Liver (tissue), 9 donors: ENCODE data around the gene FZR1. TPM values are rescaled to one million over a fixed set of nuclear protein-coding genes. Genes with fewer than 3 reads are reported as not detected.

Experiments
- DNase-seq: peaks from one replicate; pipeline ENCODE4 v3.0.0-alpha.2; 2017; ENCODE audit warnings: low spot score
- H3K27ac ChIP-seq, 2 donors: one replicate each; pipeline ENCODE4 v1.7.0; 2013; ENCODE audit warnings: inconsistent platforms in 2 of 2, low read length in 2 of 2, control low read depth in 1 of 2, low read depth in 1 of 2, mild to moderate bottlenecking in 1 of 2
- H3K27me3 ChIP-seq, 4 donors: one replicate each; pipeline versions ENCODE4 v1.6.1 to v1.7.0; 2013; ENCODE audit warnings: low read length in 3 of 4, inconsistent platforms in 1 of 4, mild to moderate bottlenecking in 1 of 4, moderate library complexity in 1 of 4; ENCODE audit not compliant: control insufficient read depth in 4 of 4, insufficient read depth in 4 of 4
- H3K36me3 ChIP-seq, 4 donors: one replicate each; pipeline versions ENCODE4 v1.6.1 to v1.7.0; 2013; ENCODE audit warnings: low read length in 3 of 4, mild to moderate bottlenecking in 3 of 4, low read depth in 1 of 4, moderate library complexity in 1 of 4; ENCODE audit not compliant: control insufficient read depth in 4 of 4, insufficient read depth in 3 of 4
- H3K4me1 ChIP-seq, 4 donors: one replicate each; pipeline versions ENCODE4 v1.6.1 to v1.7.0; 2013; ENCODE audit warnings: low read length in 3 of 4, mild to moderate bottlenecking in 3 of 4, moderate library complexity in 1 of 4; ENCODE audit not compliant: control insufficient read depth in 4 of 4, insufficient read depth in 4 of 4
- H3K4me3 ChIP-seq, 3 donors: one replicate each; pipeline versions ENCODE4 v1.6.1 to v1.7.0; 2013; ENCODE audit warnings: low read length in 3 of 3, control low read depth in 1 of 3, low read depth in 1 of 3, mild to moderate bottlenecking in 1 of 3
- H3K9ac ChIP-seq, 2 donors: one replicate each; pipeline ENCODE4 v1.7.0; 2013; ENCODE audit warnings: low read length in 2 of 2, mild to moderate bottlenecking in 2 of 2, moderate library complexity in 2 of 2, control low read depth in 1 of 2, low read depth in 1 of 2
- H3K9me3 ChIP-seq, 4 donors: one replicate each; pipeline versions ENCODE4 v1.6.1 to v1.7.0; 2013; ENCODE audit warnings: low read length in 3 of 4; ENCODE audit not compliant: control insufficient read depth in 4 of 4
- ATF3 ChIP-seq: IDR thresholded peaks from 2 replicates; pipeline ENCODE4 v1.6.1; 2016; ENCODE audit warnings: antibody characterized with exemption
- CTCF ChIP-seq: fragments of 150-350 bp; IDR thresholded peaks from 2 replicates; pipeline ENCODE4 v1.5.1; 2017; ENCODE audit warnings: improper control_type of control experiment, low read depth, low read length; ENCODE audit not compliant: missing input control
- EGR1 ChIP-seq, 2 donors: IDR thresholded peaks; 2 replicates each; pipeline ENCODE4 v1.6.1; 2016 to 2018; ENCODE audit warnings: antibody characterized with exemption in 2 of 2, low read depth in 2 of 2
- FOXA1 ChIP-seq: IDR thresholded peaks from 2 replicates; pipeline ENCODE4 v1.6.1; 2016; ENCODE audit warnings: antibody characterized with exemption
- FOXA2 ChIP-seq: IDR thresholded peaks from 2 replicates; pipeline ENCODE4 v1.6.1; 2016; ENCODE audit warnings: antibody characterized with exemption
- GABPA ChIP-seq, 2 donors: IDR thresholded peaks in 1 of 2; conservative IDR thresholded peaks in 1 of 2; 2 replicates each; pipeline ENCODE4 v1.6.1; 2016; ENCODE audit warnings: antibody characterized with exemption in 2 of 2, mild to moderate bottlenecking in 1 of 2, moderate library complexity in 1 of 2
- HNF4G ChIP-seq: IDR thresholded peaks from 2 replicates; pipeline ENCODE4 v1.6.1; 2016; ENCODE audit warnings: antibody characterized with exemption
- MAX ChIP-seq: IDR thresholded peaks from 2 replicates; pipeline ENCODE4 v1.6.1; 2016; ENCODE audit warnings: antibody characterized with exemption
- NR2F2 ChIP-seq: IDR thresholded peaks from 2 replicates; pipeline ENCODE4 v1.6.1; 2016; ENCODE audit warnings: antibody characterized with exemption
- RAD21 ChIP-seq, 2 donors: IDR thresholded peaks; 2 replicates each; pipeline ENCODE4 v1.6.1; 2016; ENCODE audit warnings: antibody characterized with exemption in 2 of 2, mild to moderate bottlenecking in 2 of 2
- REST ChIP-seq: IDR thresholded peaks from 2 replicates; pipeline ENCODE4 v1.6.1; 2016; ENCODE audit warnings: antibody characterized with exemption, mild to moderate bottlenecking
- RXRA ChIP-seq, 2 donors: IDR thresholded peaks; 2 replicates each; pipeline ENCODE4 v1.6.1; 2017 to 2018; ENCODE audit warnings: antibody characterized with exemption in 2 of 2, mild to moderate bottlenecking in 1 of 2
- SP1 ChIP-seq: IDR thresholded peaks from 2 replicates; pipeline ENCODE4 v1.6.1; 2018; ENCODE audit warnings: antibody characterized with exemption, mild to moderate bottlenecking
- TAF1 ChIP-seq: conservative IDR thresholded peaks from 2 replicates; pipeline ENCODE4 v1.6.1; 2016; ENCODE audit warnings: antibody characterized with exemption, mild to moderate bottlenecking
- YY1 ChIP-seq: IDR thresholded peaks from 2 replicates; pipeline ENCODE4 v1.6.1; 2016; ENCODE audit warnings: antibody characterized with exemption, mild to moderate bottlenecking
- WGBS: extraction: QIAGEN DNeasy Blood & Tissue Kit; methylation state at CpG from one replicate; pipeline ENCODE4 v1.1.7; 2013; 5-methylcytosine and 5-hydroxymethylcytosine counted together
- polyA plus RNA-seq, 2 donors: library from polyadenylated mRNA; stranded (reverse) in 1 of 2; unstranded in 1 of 2; fragments of 200-250 nt in 1 of 2; fragments of >200 nt in 1 of 2; fragmentation: Nextera tagmentation in 1 of 2; extraction: Ambion mirVana in 1 of 2; gene quantifications; one replicate each; pipeline versions ENCODE4 v1.2.1 to v1.2.3, GENCODE V29; 2013 to 2015
- total RNA-seq, 2 donors: library from RNA; depleted of rRNA; stranded (reverse); fragments of >200 nt; gene quantifications; one replicate each; pipeline ENCODE4 v1.2.3, GENCODE V29; 2014
- donor health status: healthy.
- donor health status: healthy.
- donor health status: healthy.
- donor health status: healthy.
- donor health status: healthy.

The FZR1 gene
- total and polyA plus RNA-seq, 4 donors = 17.0 to 27.3 (median 20.3) TPM

- Histone ChIP-seq H3K9me3 (no peaks in the 10 kb centered on the region), H3K9ac (no peak overlapping the region), H3K4me3 (no peak overlapping the region), H3K27me3 (no peaks in the 10 kb centered on the region), H3K36me3 (peaks cover 4 to 14% (median 6%) of the 10 kb centered on the region in 4 donors), H3K4me1 (peaks cover 14 to 31% (median 18%) of the 10 kb centered on the region in 4 donors), H3K27ac (no peak overlapping the region)
- no peak for TF ChIP-seq SP1
- TF ChIP-seq RAD21 (IDR thresholded peaks at IDR 0.05) = no peak
- no peak for TF ChIP-seq FOXA2
- TF ChIP-seq REST = no peak
- TF ChIP-seq CTCF = no peak
- TF ChIP-seq HNF4G = no peak
- no peak for TF ChIP-seq TAF1
- TF ChIP-seq YY1 = no peak
- TF ChIP-seq ATF3 = no peak
- TF ChIP-seq EGR1 (IDR thresholded peaks at IDR 0.05; ENCODE audit: low read depth in 2 of 2) = no peak
- TF ChIP-seq NR2F2 = no peak
- 87% methylated on average over 57 of the region's 57 CpGs for WGBS
- no peak for DNase-seq
Measured at GRCh38 chr19:3463714-3464586, 42.2 kb upstream of the FZR1 start.

- Histone ChIP-seq H3K4me1 (peaks cover 8 to 25% (median 14%) of the 10 kb centered on the region in 4 donors), H3K4me3 (no peak overlapping the region), H3K36me3 (peaks cover 4 to 14% (median 6%) of the 10 kb centered on the region in 4 donors), H3K9me3 (no peaks in the 10 kb centered on the region), H3K9ac (no peak overlapping the region), H3K27ac (no peak overlapping the region), H3K27me3 (no peaks in the 10 kb centered on the region)
- WGBS = 75% methylated on average over 31 of the region's 31 CpGs
- no peak for DNase-seq
- TF ChIP-seq SP1 (no peak), MAX (no peak), RXRA (IDR thresholded peaks at IDR 0.05) (no peak), FOXA1 (no peak), RAD21 (IDR thresholded peaks at IDR 0.05) (no peak), NR2F2 (no peak), EGR1 (IDR thresholded peaks at IDR 0.05; ENCODE audit: low read depth in 2 of 2) (no peak), CTCF (no peak), GABPA (IDR thresholded peaks at IDR 0.05 in 1 of 2, conservative IDR thresholded peaks at IDR 0.05 in 1 of 2) (no peak)
Measured at GRCh38 chr19:3464587-3465235, 41.4 kb upstream of the FZR1 start.
